SK-N-SH (cell line): ENCODE measurements around the gene NAE1. TPM values are rescaled to one million over a fixed set of nuclear protein-coding genes. Genes with fewer than 3 reads are reported as not detected.

Source experiments
- CTCF ChIA-PET: fragments of 300-600, 350-600 bp; formaldehyde crosslinking; extraction: SDS; loops from one replicate; lab custom pipeline; 2021; lab: Yijun Ruan, JAX
- POLR2A ChIA-PET: fragments of 350-600 bp; sonication (Branson Sonifier 250); formaldehyde crosslinking; extraction: SDS; loops from one replicate; lab custom pipeline; 2020; ENCODE audit warnings: antibody characterized with exemption, inconsistent platforms; lab: Yijun Ruan, JAX
- DNase-seq: peaks from one replicate; pipeline ENCODE4 v3.0.0; 2012
- H2AFZ ChIP-seq: fragments of 200-600 bp; sonication (generic); 2 replicates; pipeline ENCODE4 v1.8.1; 2016; ENCODE audit warnings: antibody characterized with exemption, mild to moderate bottlenecking, low read depth
- H3F3A ChIP-seq: fragments of 200-600 bp; sonication (generic); replicated peaks from 2 replicates; pipeline ENCODE3; 2016; ENCODE audit warnings: antibody characterized with exemption, mild to moderate bottlenecking; ENCODE audit not compliant: insufficient read depth
- H3K27ac ChIP-seq, 2 experiments: fragments of 200-500 bp in 1 of 2; fragments of 200-600 bp in 1 of 2; sonication (Bioruptor generic) in 1 of 2; sonication (generic), shearing (Covaris generic) in 1 of 2; 2 replicates each; pipeline versions ENCODE4 v1.5.1 to v1.6.1; 2014 to 2016; ENCODE audit warnings: low read depth in 2 of 2, inconsistent platforms in 1 of 2, low read length in 1 of 2, mild to moderate bottlenecking in 1 of 2, mixed read lengths in 1 of 2
- H3K27me3 ChIP-seq: fragments of 200-600 bp; sonication (generic), shearing (Covaris generic); 2 replicates; pipeline ENCODE4 v1.6.1; 2016; ENCODE audit warnings: mixed run types; ENCODE audit not compliant: insufficient read depth
- H3K36me3 ChIP-seq, 2 experiments: fragments of 200-500 bp in 1 of 2; fragments of 200-600 bp in 1 of 2; sonication (Bioruptor generic) in 1 of 2; sonication (generic) in 1 of 2; replicated peaks in 1 of 2; 2 replicates each; pipeline versions ENCODE3 to v1.5.1; 2014 to 2016; ENCODE audit warnings: low read length in 1 of 2, mild to moderate bottlenecking in 1 of 2; ENCODE audit not compliant: insufficient read depth in 2 of 2, control insufficient read depth in 1 of 2
- H3K4me1 ChIP-seq, 2 experiments: fragments of 200-500 bp in 1 of 2; fragments of 200-600 bp in 1 of 2; sonication (Bioruptor generic) in 1 of 2; sonication (generic), shearing (Covaris generic) in 1 of 2; 2 replicates each; pipeline versions ENCODE4 v1.5.1 to v1.6.1; 2014 to 2016; ENCODE audit warnings: low read depth in 1 of 2, low read length in 1 of 2, mixed run types in 1 of 2; ENCODE audit not compliant: insufficient read depth in 2 of 2, control insufficient read depth in 1 of 2
- H3K4me2 ChIP-seq: fragments of 200-600 bp; sonication (generic), shearing (Covaris generic); 2 replicates; pipeline ENCODE4 v1.6.1; 2017; ENCODE audit warnings: mixed run types
- H3K4me3 ChIP-seq, 2 experiments: fragments of 200-500 bp in 1 of 2; fragments of 200-600 bp in 1 of 2; sonication (Bioruptor generic) in 1 of 2; sonication (generic), shearing (Covaris generic) in 1 of 2; 2 replicates each; pipeline versions ENCODE4 v1.5.1 to v1.8.1; 2014 to 2016; ENCODE audit warnings: low read depth in 2 of 2, inconsistent platforms in 1 of 2, low read length in 1 of 2, mild to moderate bottlenecking in 1 of 2, mixed read lengths in 1 of 2, moderate library complexity in 1 of 2
- H3K79me2 ChIP-seq: fragments of 200-600 bp; sonication (generic); 2 replicates; pipeline ENCODE4 v1.8.1; 2017; ENCODE audit warnings: mild to moderate bottlenecking; ENCODE audit not compliant: insufficient read depth
- H3K9ac ChIP-seq: fragments of 200-600 bp; sonication (generic); 2 replicates; pipeline ENCODE4 v1.6.1; 2017; ENCODE audit warnings: mixed run types
- H3K9me2 ChIP-seq: fragments of 200-600 bp; sonication (generic); 2 replicates; pipeline ENCODE4 v1.6.1; 2017; ENCODE audit warnings: mixed run types
- H3K9me3 ChIP-seq: fragments of 200-600 bp; sonication (generic); 2 replicates; pipeline ENCODE4 v1.6.1; 2017; ENCODE audit warnings: mixed run types, mild to moderate bottlenecking, moderate library complexity
- H4K20me1 ChIP-seq: fragments of 200-600 bp; sonication (generic); 2 replicates; pipeline ENCODE4 v1.6.1; 2017; ENCODE audit warnings: mild to moderate bottlenecking, mixed run types; ENCODE audit not compliant: insufficient read depth
- EZH2phosphoT487 ChIP-seq: fragments of 200-600 bp; sonication (generic); IDR thresholded peaks from 2 replicates; pipeline ENCODE4 v1.6.1; 2017; ENCODE audit warnings: low read depth, mixed run types, mild to moderate bottlenecking, antibody characterized with exemption, moderate library complexity, borderline replicate concordance
- FOXJ3 ChIP-seq: sonication (generic); formaldehyde crosslinking; IDR thresholded peaks from 2 replicates; pipeline ENCODE4 v1.5.1; 2020; ENCODE audit warnings: mild to moderate bottlenecking, missing genetic modification reagents
- JUND ChIP-seq: IDR thresholded peaks from 2 replicates; pipeline ENCODE4 v1.4.0; 2012
- NFIC ChIP-seq: IDR thresholded peaks from 2 replicates; pipeline ENCODE4 v1.4.0; 2012; ENCODE audit warnings: borderline replicate concordance
- TEAD4 ChIP-seq: IDR thresholded peaks from 2 replicates; pipeline ENCODE4 v1.4.0; 2012; ENCODE audit warnings: mild to moderate bottlenecking, borderline replicate concordance; ENCODE audit not compliant: insufficient read depth
- YY1 ChIP-seq: IDR thresholded peaks from 2 replicates; pipeline ENCODE4 v1.4.0; 2012; ENCODE audit warnings: low read depth, mild to moderate bottlenecking
- ZBTB33 ChIP-seq: IDR thresholded peaks from 2 replicates; pipeline ENCODE4 v1.4.0; 2012; ENCODE audit warnings: low read depth, borderline replicate concordance
- WGBS: methylation state at CpG from one replicate; pipeline ENCODE4 v1.1.6; 2017; ENCODE audit warnings: low lambda C conversion rate; 5-methylcytosine and 5-hydroxymethylcytosine counted together
- polyA plus RNA-seq, 3 experiments: library from polyadenylated mRNA; depleted of rRNA; stranded (reverse); fragments of >200 nt; gene quantifications; 2 replicates each; pipeline ENCODE4 v1.2.3, GENCODE V29; 2012
- TF ChIP-seq, protein P1 (sequence below): IDR thresholded peaks from 2 replicates; pipeline ENCODE4 v1.6.1; 2012; ENCODE audit warnings: mild to moderate bottlenecking, low read depth, low read length, moderate library complexity
- TF ChIP-seq, protein P2 (sequence below): IDR thresholded peaks from 2 replicates; pipeline ENCODE4 v1.4.0; 2012; ENCODE audit warnings: low read depth
- TF ChIP-seq, protein P3 (sequence below): fragments of 150-350 bp; IDR thresholded peaks from 2 replicates; pipeline ENCODE4 v1.6.1; 2016; ENCODE audit warnings: mild to moderate bottlenecking, low read depth, low read length

NAE1 gene
- polyA plus RNA-seq, 1 of the 3 experiments (the other 2 are of a cell fraction) = 33.8 TPM

DNA sequence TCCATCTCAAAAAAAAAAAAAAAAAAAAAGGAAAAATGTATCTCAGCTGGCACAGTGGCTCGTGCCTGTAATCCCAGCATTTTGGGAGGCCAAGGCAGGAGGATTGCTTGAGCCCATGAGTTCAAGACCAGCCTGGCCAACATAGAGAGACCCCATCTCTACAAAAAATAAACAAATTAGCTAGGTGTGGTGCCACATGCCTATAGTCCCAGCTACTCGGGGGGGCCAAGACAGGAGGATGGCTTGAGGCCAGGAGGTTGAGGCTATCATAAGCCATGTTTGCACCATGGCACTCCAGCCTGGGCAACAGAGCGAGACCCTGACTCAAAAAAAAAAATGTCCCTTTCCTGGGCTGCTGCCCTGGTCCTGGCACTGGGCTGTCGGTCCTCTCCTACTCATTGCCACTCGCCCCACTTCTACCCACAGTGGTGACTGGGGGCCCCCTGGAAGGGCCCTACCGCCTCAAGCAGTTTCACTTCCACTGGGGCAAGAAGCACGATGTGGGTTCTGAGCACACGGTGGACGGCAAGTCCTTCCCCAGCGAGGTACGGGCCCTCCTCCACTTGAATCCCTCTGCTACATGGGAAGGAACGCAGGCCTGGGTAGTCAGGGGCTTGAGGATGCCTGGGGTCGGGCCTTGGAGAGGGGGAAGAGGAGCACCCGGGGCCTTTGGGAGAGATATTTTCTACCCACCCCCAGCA lies 19.5 kb upstream of the NAE1 start (continued):
- no peak for TF ChIP-seq EZH2phosphoT487
- no peak for TF ChIP-seq YY1
- no peak for TF ChIP-seq FOXJ3 (CRISPR knock-in tag)
- TF ChIP-seq, all 33 proteins: peak for 0

- DNase-seq = no peak
- Histone ChIP-seq H3K27me3 (peaks cover 11% of the 10 kb centered on the region; the same call in 1 of the 2 replicates), H3K9me2 (no peaks in the 10 kb centered on the region), H3K4me2 (no peak overlapping the region), H3K9ac (no peak overlapping the region)
- POLR2A ChIA-PET = no interaction called here
- TF ChIP-seq EZH2phosphoT487 = no peak
- TF ChIP-seq ZBTB33 = no peak
- TF ChIP-seq, protein P1, sequence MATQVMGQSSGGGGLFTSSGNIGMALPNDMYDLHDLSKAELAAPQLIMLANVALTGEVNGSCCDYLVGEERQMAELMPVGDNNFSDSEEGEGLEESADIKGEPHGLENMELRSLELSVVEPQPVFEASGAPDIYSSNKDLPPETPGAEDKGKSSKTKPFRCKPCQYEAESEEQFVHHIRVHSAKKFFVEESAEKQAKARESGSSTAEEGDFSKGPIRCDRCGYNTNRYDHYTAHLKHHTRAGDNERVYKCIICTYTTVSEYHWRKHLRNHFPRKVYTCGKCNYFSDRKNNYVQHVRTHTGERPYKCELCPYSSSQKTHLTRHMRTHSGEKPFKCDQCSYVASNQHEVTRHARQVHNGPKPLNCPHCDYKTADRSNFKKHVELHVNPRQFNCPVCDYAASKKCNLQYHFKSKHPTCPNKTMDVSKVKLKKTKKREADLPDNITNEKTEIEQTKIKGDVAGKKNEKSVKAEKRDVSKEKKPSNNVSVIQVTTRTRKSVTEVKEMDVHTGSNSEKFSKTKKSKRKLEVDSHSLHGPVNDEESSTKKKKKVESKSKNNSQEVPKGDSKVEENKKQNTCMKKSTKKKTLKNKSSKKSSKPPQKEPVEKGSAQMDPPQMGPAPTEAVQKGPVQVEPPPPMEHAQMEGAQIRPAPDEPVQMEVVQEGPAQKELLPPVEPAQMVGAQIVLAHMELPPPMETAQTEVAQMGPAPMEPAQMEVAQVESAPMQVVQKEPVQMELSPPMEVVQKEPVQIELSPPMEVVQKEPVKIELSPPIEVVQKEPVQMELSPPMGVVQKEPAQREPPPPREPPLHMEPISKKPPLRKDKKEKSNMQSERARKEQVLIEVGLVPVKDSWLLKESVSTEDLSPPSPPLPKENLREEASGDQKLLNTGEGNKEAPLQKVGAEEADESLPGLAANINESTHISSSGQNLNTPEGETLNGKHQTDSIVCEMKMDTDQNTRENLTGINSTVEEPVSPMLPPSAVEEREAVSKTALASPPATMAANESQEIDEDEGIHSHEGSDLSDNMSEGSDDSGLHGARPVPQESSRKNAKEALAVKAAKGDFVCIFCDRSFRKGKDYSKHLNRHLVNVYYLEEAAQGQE = no peak
- TF ChIP-seq, protein P2, sequence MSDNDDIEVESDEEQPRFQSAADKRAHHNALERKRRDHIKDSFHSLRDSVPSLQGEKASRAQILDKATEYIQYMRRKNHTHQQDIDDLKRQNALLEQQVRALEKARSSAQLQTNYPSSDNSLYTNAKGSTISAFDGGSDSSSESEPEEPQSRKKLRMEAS = no peak
- no peak for TF ChIP-seq JUND
- TF ChIP-seq TEAD4 = no peak
- no peak for TF ChIP-seq FOXJ3 (CRISPR knock-in tag)
- TF ChIP-seq, protein P3, sequence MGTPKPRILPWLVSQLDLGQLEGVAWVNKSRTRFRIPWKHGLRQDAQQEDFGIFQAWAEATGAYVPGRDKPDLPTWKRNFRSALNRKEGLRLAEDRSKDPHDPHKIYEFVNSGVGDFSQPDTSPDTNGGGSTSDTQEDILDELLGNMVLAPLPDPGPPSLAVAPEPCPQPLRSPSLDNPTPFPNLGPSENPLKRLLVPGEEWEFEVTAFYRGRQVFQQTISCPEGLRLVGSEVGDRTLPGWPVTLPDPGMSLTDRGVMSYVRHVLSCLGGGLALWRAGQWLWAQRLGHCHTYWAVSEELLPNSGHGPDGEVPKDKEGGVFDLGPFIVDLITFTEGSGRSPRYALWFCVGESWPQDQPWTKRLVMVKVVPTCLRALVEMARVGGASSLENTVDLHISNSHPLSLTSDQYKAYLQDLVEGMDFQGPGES = no peak
- no peak for TF ChIP-seq NFIC
- TF ChIP-seq, all 33 proteins: peak for 0
- no peaks in the 10 kb centered on the region for H3K9me3 ChIP-seq
- no peaks in the 10 kb centered on the region for H3K36me3 ChIP-seq
- H2AFZ ChIP-seq = no peak overlapping the region
- no peaks in the 10 kb centered on the region for H4K20me1 ChIP-seq
- no peak overlapping the region for H3K4me3 ChIP-seq
- 88% methylated on average over 2 of the region's 4 CpGs for whole genome bisulfite sequencing
- CTCF ChIA-PET = interaction anchor here (0.7 to 9.7 kb wide), 5 partner anchors 18 to 241 kb away, joined by 3 to 68 read pairs (median 6); partner anchors contain the start of genes DYNC1LI2 and NAE1
- H3K4me1 ChIP-seq = peaks cover 0 to 5% of the 10 kb centered on the region in 2 experiments; a peak in 1 of 4 replicates
- no peaks in the 10 kb centered on the region for H3F3A ChIP-seq
- no peak overlapping the region for H3K27ac ChIP-seq
- H3K79me2 ChIP-seq = no peaks in the 10 kb centered on the region
Observed at GRCh38 chr16:66849549-66849948, 18.8 kb upstream of the NAE1 start.
